SHP77 treated with DMSO at 0.1 percent for 48 hours (cell line): ENCODE measurements around the gene CARD19.

ENCODE experiments used
- DNase-seq: peaks from one replicate; lab custom pipeline; 2025; lab: John Stamatoyannopoulos, UW

Gene CARD19

GRCh38 chr9:93120846-93121315 is 24.9 kb downstream of the CARD19 start:
- no peak for DNase-seq

GRCh38 chr9:93121316-93122241 is 25.6 kb downstream of the CARD19 start:
- no peak for DNase-seq

- DNase-seq, result no peak
Measured at GRCh38 chr9:93122721-93123221, 26.8 kb downstream of the CARD19 start.

- no peak for DNase-seq
Measured at GRCh38 chr9:93123561-93124283, 27.7 kb downstream of the CARD19 start.

GRCh38 chr9:93124793-93125192 is 28.8 kb downstream of the CARD19 start:
- no peak for DNase-seq

GRCh38 chr9:93125331-93125894 is 29.4 kb downstream of the CARD19 start:
- DNase-seq, result no peak

- no peak for DNase-seq
Measured at GRCh38 chr9:93126151-93126781, 30.2 kb downstream of the CARD19 start.

- peak; percentile 53 for DNase-seq
Measured at GRCh38 chr9:93126825-93127368, 30.9 kb downstream of the CARD19 start.

- DNase-seq, result no peak
Measured at GRCh38 chr9:93127395-93127911, 31.4 kb downstream of the CARD19 start.

- no peak for DNase-seq
Measured at GRCh38 chr9:93128011-93128714, 32.1 kb downstream of the CARD19 start.

GRCh38 chr9:93128715-93129224 is 32.8 kb downstream of the CARD19 start:
- no peak for DNase-seq

GRCh38 chr9:93129286-93129685 is 33.3 kb downstream of the CARD19 start:
- DNase-seq, result no peak

GRCh38 chr9:93129691-93130500 is 33.9 kb downstream of the CARD19 start:
- DNase-seq, result no peak

GRCh38 chr9:93130861-93131481 is 35.0 kb downstream of the CARD19 start:
- DNase-seq, result no peak

- no peak for DNase-seq
Measured at GRCh38 chr9:93131599-93132286, 35.7 kb downstream of the CARD19 start.

- DNase-seq, result no peak
Measured at GRCh38 chr9:93132287-93132927, 36.4 kb downstream of the CARD19 start.

- no peak for DNase-seq
Measured at GRCh38 chr9:93132946-93133680, 37.1 kb downstream of the CARD19 start.

- DNase-seq, result no peak
Measured at GRCh38 chr9:93133681-93134014, 37.6 kb downstream of the CARD19 start.
